Panc1 (cell line): ENCODE results near the gene SNTG2. TPM values are rescaled to one million over a fixed set of nuclear protein-coding genes. Genes with fewer than 3 reads are reported as not detected.

Experiments
- ATAC-seq: fragments of 200-7000 bp; cut with Tn5 transposase; 2 replicates; pipeline ENCODE4 v1.9.1; 2020; ENCODE audit warnings: mild to moderate bottlenecking, moderate library complexity
- BruUV-seq: library from RNA; stranded (reverse); fragments of 400-500 nt; replicated peaks from 2 replicates; lab custom pipeline; 2021; lab: Mats Ljungman, UMichigan
- CTCF ChIA-PET: fragments of 300-600 bp; sonication (Branson Sonifier 250); formaldehyde crosslinking; loops from one replicate; lab custom pipeline; 2022; ENCODE audit warnings: antibody characterized with exemption; lab: Charles Lee
- POLR2A ChIA-PET: fragments of 300-600 bp; sonication (Branson Sonifier 250); formaldehyde crosslinking; loops from one replicate; lab custom pipeline; 2022; ENCODE audit warnings: antibody characterized with exemption; lab: Charles Lee
- DNase-seq: peaks from one replicate; pipeline ENCODE4 v3.0.0-alpha.2; 2010; ENCODE audit warnings: low read depth, low spot score
- H3K27ac ChIP-seq: 2 replicates; pipeline ENCODE4 v1.5.1; 2011; ENCODE audit warnings: mild to moderate bottlenecking, low read length, inconsistent platforms
- H3K27me3 ChIP-seq: fragments of 200-500 bp; sonication (Bioruptor generic); 2 replicates; pipeline ENCODE4 v1.6.0; 2014; ENCODE audit warnings: low read length, inconsistent platforms; ENCODE audit not compliant: control insufficient read depth, insufficient read depth
- H3K36me3 ChIP-seq: fragments of 200-500 bp; sonication (Bioruptor generic); 2 replicates; pipeline ENCODE4 v1.5.1; 2014; ENCODE audit warnings: inconsistent platforms, mild to moderate bottlenecking, low read length, moderate library complexity; ENCODE audit not compliant: control insufficient read depth, insufficient read depth
- H3K4me1 ChIP-seq: 2 replicates; pipeline ENCODE4 v1.5.1; 2011; ENCODE audit warnings: inconsistent platforms, mild to moderate bottlenecking, low read length, moderate library complexity; ENCODE audit not compliant: control insufficient read depth, insufficient read depth
- H3K4me3 ChIP-seq, 2 experiments: 2 replicates each; pipeline ENCODE4 v1.5.1; 2011 to 2012; ENCODE audit warnings: low read depth in 2 of 2, low read length in 2 of 2, mild to moderate bottlenecking in 2 of 2, inconsistent platforms in 1 of 2, moderate library complexity in 1 of 2
- H3K9me3 ChIP-seq: fragments of 200-500 bp; sonication (Bioruptor generic); 2 replicates; pipeline ENCODE4 v1.5.1; 2014; ENCODE audit warnings: low read depth, mild to moderate bottlenecking, inconsistent platforms, low read length, moderate library complexity; ENCODE audit not compliant: control insufficient read depth, insufficient read depth
- POLR2AphosphoS5 ChIP-seq: IDR thresholded peaks from 2 replicates; pipeline ENCODE4 v1.6.1; 2012; ENCODE audit warnings: mild to moderate bottlenecking, low read depth, low read length, moderate library complexity
- SIN3A ChIP-seq: IDR thresholded peaks from 2 replicates; pipeline ENCODE4 v1.6.1; 2012; ENCODE audit warnings: low read depth, mild to moderate bottlenecking, low read length, moderate library complexity, borderline replicate concordance; ENCODE audit not compliant: insufficient read depth
- TCF7L2 ChIP-seq: IDR thresholded peaks from 2 replicates; pipeline ENCODE4 v1.6.1; 2011; ENCODE audit warnings: mild to moderate bottlenecking, low read depth, low read length, inconsistent platforms
- in situ Hi-C: cut with HindIII; loops from 2 replicates; pipeline ENCODE4 v1.10.0; 2016; ENCODE audit warnings: low sequenced_read_pairs, low pct_unique_long_range_greater_than_20kb
- intact Hi-C: fragments of 100-400 bp; cut with micrococcal nuclease; formaldehyde crosslinking; loops from one replicate; pipeline ENCODE4 v1.10.0; 2022; ENCODE audit not compliant: unreplicated experiment
- total RNA-seq: library from RNA; stranded (reverse); gene quantifications from one replicate; pipeline ENCODE4 v1.2.1, GENCODE V29; 2021; ENCODE audit not compliant: unreplicated experiment
- TF ChIP-seq, protein P1 (sequence below): fragments of 450-650 bp; IDR thresholded peaks from 2 replicates; pipeline ENCODE4 v1.5.1; 2017; ENCODE audit warnings: mild to moderate bottlenecking
- TF ChIP-seq, protein P2 (sequence below), 2 experiments: IDR thresholded peaks; 2 replicates each; pipeline ENCODE4 v1.6.1; 2011 to 2012; ENCODE audit warnings: low read depth in 2 of 2, control low read depth in 1 of 2, low read length in 1 of 2, mild to moderate bottlenecking in 1 of 2, moderate library complexity in 1 of 2; ENCODE audit not compliant: insufficient read depth in 1 of 2

The SNTG2 gene
- total RNA-seq, 1 experiment from 2014 or later = not detected

DNA sequence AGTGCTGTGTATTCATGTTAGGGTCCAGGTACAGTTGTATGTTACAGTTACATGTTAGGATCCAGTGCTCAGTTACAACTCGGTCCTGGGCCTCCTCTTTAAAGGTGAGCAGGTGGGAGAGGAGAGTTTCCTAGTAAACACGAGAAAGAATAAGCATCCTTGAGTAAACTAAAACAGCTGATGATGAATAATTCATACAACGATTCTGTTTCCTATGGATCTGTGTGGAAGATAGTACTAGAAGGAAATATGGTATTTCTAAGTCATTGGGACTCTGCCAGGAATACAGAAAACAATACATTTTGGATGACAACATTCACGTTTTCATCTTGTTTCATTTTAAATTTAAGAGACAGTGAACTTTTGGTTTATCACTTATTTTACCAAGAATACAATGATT is 29.5 kb downstream of the SNTG2 start:
- TF ChIP-seq, protein P1, sequence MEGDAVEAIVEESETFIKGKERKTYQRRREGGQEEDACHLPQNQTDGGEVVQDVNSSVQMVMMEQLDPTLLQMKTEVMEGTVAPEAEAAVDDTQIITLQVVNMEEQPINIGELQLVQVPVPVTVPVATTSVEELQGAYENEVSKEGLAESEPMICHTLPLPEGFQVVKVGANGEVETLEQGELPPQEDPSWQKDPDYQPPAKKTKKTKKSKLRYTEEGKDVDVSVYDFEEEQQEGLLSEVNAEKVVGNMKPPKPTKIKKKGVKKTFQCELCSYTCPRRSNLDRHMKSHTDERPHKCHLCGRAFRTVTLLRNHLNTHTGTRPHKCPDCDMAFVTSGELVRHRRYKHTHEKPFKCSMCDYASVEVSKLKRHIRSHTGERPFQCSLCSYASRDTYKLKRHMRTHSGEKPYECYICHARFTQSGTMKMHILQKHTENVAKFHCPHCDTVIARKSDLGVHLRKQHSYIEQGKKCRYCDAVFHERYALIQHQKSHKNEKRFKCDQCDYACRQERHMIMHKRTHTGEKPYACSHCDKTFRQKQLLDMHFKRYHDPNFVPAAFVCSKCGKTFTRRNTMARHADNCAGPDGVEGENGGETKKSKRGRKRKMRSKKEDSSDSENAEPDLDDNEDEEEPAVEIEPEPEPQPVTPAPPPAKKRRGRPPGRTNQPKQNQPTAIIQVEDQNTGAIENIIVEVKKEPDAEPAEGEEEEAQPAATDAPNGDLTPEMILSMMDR = no peak
- no peak for TF ChIP-seq POLR2AphosphoS5
- TF ChIP-seq SIN3A = no peak
- TF ChIP-seq TCF7L2 = no peak
- TF ChIP-seq, protein P2, sequence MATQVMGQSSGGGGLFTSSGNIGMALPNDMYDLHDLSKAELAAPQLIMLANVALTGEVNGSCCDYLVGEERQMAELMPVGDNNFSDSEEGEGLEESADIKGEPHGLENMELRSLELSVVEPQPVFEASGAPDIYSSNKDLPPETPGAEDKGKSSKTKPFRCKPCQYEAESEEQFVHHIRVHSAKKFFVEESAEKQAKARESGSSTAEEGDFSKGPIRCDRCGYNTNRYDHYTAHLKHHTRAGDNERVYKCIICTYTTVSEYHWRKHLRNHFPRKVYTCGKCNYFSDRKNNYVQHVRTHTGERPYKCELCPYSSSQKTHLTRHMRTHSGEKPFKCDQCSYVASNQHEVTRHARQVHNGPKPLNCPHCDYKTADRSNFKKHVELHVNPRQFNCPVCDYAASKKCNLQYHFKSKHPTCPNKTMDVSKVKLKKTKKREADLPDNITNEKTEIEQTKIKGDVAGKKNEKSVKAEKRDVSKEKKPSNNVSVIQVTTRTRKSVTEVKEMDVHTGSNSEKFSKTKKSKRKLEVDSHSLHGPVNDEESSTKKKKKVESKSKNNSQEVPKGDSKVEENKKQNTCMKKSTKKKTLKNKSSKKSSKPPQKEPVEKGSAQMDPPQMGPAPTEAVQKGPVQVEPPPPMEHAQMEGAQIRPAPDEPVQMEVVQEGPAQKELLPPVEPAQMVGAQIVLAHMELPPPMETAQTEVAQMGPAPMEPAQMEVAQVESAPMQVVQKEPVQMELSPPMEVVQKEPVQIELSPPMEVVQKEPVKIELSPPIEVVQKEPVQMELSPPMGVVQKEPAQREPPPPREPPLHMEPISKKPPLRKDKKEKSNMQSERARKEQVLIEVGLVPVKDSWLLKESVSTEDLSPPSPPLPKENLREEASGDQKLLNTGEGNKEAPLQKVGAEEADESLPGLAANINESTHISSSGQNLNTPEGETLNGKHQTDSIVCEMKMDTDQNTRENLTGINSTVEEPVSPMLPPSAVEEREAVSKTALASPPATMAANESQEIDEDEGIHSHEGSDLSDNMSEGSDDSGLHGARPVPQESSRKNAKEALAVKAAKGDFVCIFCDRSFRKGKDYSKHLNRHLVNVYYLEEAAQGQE (IDR thresholded peaks at IDR 0.05; ENCODE audit: insufficient read depth in 1 of 2, low read depth in 2 of 2, low read length in 1 of 2) = no peak
- no peaks in the 10 kb centered on the region for H3K9me3 ChIP-seq
- CTCF ChIA-PET = no interaction called here
- H3K4me3 ChIP-seq = no peak overlapping the region
- no peak overlapping the region for H3K27ac ChIP-seq
- intact Hi-C loops (no loop called here), in situ Hi-C loops (no loop called here)
- ATAC-seq (no peak), DNase-seq (no peak)
- H3K27me3 ChIP-seq = no peaks in the 10 kb centered on the region; the same call in 1 of the 2 replicates
- BruUV-seq = no TSS peak
- H3K4me1 ChIP-seq = no peaks in the 10 kb centered on the region
- POLR2A ChIA-PET = no interaction called here
- H3K36me3 ChIP-seq = no peaks in the 10 kb centered on the region

DNA sequence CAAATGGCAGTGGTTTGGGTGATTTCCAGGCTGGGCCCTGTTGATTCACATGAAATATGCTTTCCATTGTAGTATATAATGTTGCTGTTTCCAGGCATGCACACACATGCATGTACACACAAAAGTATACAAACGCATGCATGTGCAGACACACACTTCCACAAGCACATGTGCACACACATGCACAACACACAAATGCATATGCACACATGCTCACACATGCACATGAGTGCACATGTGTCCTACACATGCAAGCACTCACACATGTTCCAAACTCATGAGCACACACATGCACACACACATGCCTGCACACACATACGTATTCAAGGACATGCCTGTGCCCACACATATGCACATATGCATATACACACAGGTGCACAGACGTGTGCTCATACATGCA is 30.6 kb downstream of the SNTG2 start:
- Histone ChIP-seq H3K4me1 (no peaks in the 10 kb centered on the region), H3K36me3 (no peaks in the 10 kb centered on the region), H3K27ac (no peak overlapping the region), H3K4me3 (no peak overlapping the region), H3K9me3 (no peaks in the 10 kb centered on the region), H3K27me3 (no peaks in the 10 kb centered on the region; the same call in 1 of the 2 replicates)
- in situ Hi-C loops = no loop called here
- no peak for ATAC-seq
- TF ChIP-seq TCF7L2 (no peak), SIN3A (no peak)
- DNase-seq = no peak
- ChIA-PET CTCF (no interaction called here), POLR2A (no interaction called here)
- intact Hi-C loops = no loop called here
- BruUV-seq = no TSS peak

DNA sequence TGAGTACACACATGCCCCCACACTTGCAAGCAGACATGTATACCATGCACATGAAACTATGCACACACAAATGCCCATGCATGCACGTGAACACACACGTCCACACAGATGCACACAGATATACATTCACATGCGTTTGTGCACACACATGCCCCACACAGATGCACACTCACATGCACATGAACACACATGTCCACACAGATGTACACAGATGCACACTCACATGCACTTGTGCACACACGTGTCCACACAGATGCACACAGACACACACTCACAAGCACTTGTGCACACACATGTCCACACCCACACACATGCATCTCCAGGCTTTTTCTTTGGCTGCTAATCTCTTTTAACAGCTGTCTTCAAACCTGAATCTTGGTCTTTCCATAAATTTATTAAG is 31.1 kb downstream of the SNTG2 start:
- DNase-seq (no peak), ATAC-seq (no peak)
- no peaks in the 10 kb centered on the region for H3K36me3 ChIP-seq
- TF ChIP-seq, protein P2 (IDR thresholded peaks at IDR 0.05; ENCODE audit: insufficient read depth in 1 of 2, low read depth in 2 of 2, low read length in 1 of 2) = no peak
- TF ChIP-seq POLR2AphosphoS5 (no peak), TCF7L2 (no peak), SIN3A (no peak)
- TF ChIP-seq, protein P1 = no peak
- intact Hi-C loops (no loop called here), in situ Hi-C loops (no loop called here)
- H3K9me3 ChIP-seq = no peaks in the 10 kb centered on the region
- no TSS peak for BruUV-seq
- CTCF ChIA-PET = no interaction called here
- H3K4me1 ChIP-seq = no peaks in the 10 kb centered on the region
- H3K4me3 ChIP-seq = no peak overlapping the region
- H3K27ac ChIP-seq = no peak overlapping the region
- H3K27me3 ChIP-seq = no peaks in the 10 kb centered on the region; the same call in 1 of the 2 replicates
- POLR2A ChIA-PET = no interaction called here
